Measurements from ENCODE around the gene LLGL2.

DNA sequence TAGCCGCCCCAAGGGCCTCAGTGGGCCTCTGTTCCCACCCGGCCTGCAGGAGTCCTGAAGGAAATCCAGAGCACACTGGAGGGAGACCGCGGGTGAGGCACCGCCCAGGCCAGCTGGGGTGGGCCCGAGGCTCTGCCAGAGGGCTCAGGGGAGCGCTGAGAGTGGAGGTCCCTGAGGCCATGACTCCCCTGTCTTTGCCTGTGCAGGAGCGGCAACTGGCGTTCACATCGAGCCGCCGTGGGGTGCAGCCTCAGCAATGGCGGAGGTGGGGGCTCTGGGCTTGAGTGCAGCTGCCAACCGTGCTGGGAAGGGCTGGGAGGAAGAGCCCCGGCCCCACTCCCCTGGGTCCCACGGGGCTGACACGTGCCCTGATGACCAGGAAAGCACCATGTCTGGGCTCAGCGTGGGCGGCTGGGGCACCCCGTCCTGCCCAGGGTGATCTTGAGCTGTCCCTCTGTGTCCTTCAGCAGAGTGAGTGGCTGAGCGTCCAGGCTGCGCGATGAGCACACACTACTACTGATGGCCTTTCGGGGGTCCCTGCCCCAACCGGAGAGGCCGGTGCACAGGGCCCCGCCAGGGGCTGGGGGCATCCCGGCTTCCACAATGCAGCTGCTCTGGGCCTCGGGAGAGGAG lies 49.0 kb downstream of the LLGL2 start:
- TF ChIP-seq POLR2AphosphoS5 (IDR thresholded peaks at IDR 0.05) (no peak), CTCF (IDR thresholded peaks at IDR 0.05) (no peak)
